K562 (cell line): ENCODE results near the gene STK32C. TPM values are rescaled to one million over a fixed set of nuclear protein-coding genes. Genes with fewer than 3 reads are reported as not detected.

Experiments used
- ATAC-seq: fragments of 200-7000 bp; cut with Tn5 transposase; 3 replicates; pipeline ENCODE4 v1.9.1; 2020; ENCODE audit warnings: moderate library complexity
- BruUV-seq: library from RNA; stranded (reverse); fragments of 400-500 nt; replicated peaks from 2 replicates; lab custom pipeline; 2021; lab: Mats Ljungman, UMichigan
- CTCF ChIA-PET: fragments of 300-600 bp; formaldehyde crosslinking; extraction: SDS; loops from one replicate; lab custom pipeline; 2021; ENCODE audit warnings: low intra/inter-chr PET ratio; lab: Yijun Ruan, JAX
- POLR2A ChIA-PET: fragments of 300-600, 350-650 bp; sonication (Branson Sonifier 250); formaldehyde crosslinking; extraction: SDS; loops from one replicate; lab custom pipeline; 2021; ENCODE audit warnings: antibody characterized with exemption, inconsistent platforms; lab: Yijun Ruan, JAX
- DNase-seq, 4 experiments: peaks; one replicate each; pipeline versions ENCODE4 v3.0.0 to v3.0.0-alpha.2; 2011 to 2018; ENCODE audit warnings: low spot score in 3 of 4, mixed read lengths in 3 of 4; ENCODE audit errors: extremely low read depth in 1 of 4
- FAIRE-seq: peaks from 2 replicates; lab custom pipeline; 2011; peaks lifted over from hg19 to GRCh38; lab: Jason Lieb, UNC
- H2AFZ ChIP-seq: 2 replicates; pipeline ENCODE4 v1.6.0; 2011; ENCODE audit warnings: low read depth, low read length, control low read depth, inconsistent platforms
- H3K27ac ChIP-seq: fragments of 200-600 bp; 3 replicates; pipeline ENCODE4 v1.8.0; 2011; ENCODE audit warnings: low read depth, mild to moderate bottlenecking, control low read depth, inconsistent platforms, low read length, moderate library complexity, mixed read lengths; ENCODE audit errors: extremely low read depth
- H3K27me3 ChIP-seq, 2 experiments: fragments of 300-600 bp in 1 of 2; 2 replicates in 1 of 2; 3 replicates in 1 of 2; pipeline versions ENCODE4 v1.6.0 to v1.8.0; 2011; ENCODE audit warnings: inconsistent platforms in 2 of 2, low read length in 2 of 2, mild to moderate bottlenecking in 1 of 2, mixed read lengths in 1 of 2, moderate library complexity in 1 of 2; ENCODE audit not compliant: control insufficient read depth in 2 of 2, insufficient read depth in 2 of 2
- H3K36me3 ChIP-seq: fragments of 300-600 bp; 3 replicates; pipeline ENCODE4 v1.8.0; 2011; ENCODE audit warnings: mild to moderate bottlenecking, low read length, inconsistent platforms; ENCODE audit not compliant: control insufficient read depth, insufficient read depth
- H3K4me1 ChIP-seq, 2 experiments: fragments of 200-600 bp in 1 of 2; replicated peaks in 1 of 2; 2 replicates in 1 of 2; 3 replicates in 1 of 2; pipeline versions ENCODE4 v1.5.1 to v1.8.0; 2011; ENCODE audit warnings: inconsistent platforms in 2 of 2, low read length in 2 of 2, mild to moderate bottlenecking in 1 of 2, mixed read lengths in 1 of 2, moderate library complexity in 1 of 2; ENCODE audit not compliant: control insufficient read depth in 2 of 2, insufficient read depth in 2 of 2
- H3K4me2 ChIP-seq: 2 replicates; pipeline ENCODE4 v1.6.1; 2011; ENCODE audit warnings: low read length, control low read depth, inconsistent platforms, mixed read lengths; ENCODE audit not compliant: insufficient read depth
- H3K4me3 ChIP-seq: fragments of 200-600 bp; sonication (generic), shearing (Covaris generic); 2 replicates; pipeline ENCODE4 v1.5.1; 2016; ENCODE audit warnings: control low read depth, inconsistent platforms
- H3K79me2 ChIP-seq: fragments of 200-600 bp; 3 replicates; pipeline ENCODE4 v1.8.0; 2011; ENCODE audit warnings: low read length, inconsistent platforms; ENCODE audit not compliant: control insufficient read depth, insufficient read depth
- H3K9ac ChIP-seq, 2 experiments: 2 replicates each; pipeline versions ENCODE4 v1.6.0 to v1.6.1; 2011; ENCODE audit warnings: low read depth in 2 of 2, low read length in 2 of 2, control low read depth in 1 of 2, inconsistent platforms in 1 of 2, mild to moderate bottlenecking in 1 of 2, mixed read lengths in 1 of 2; ENCODE audit not compliant: insufficient read depth in 1 of 2
- H3K9me1 ChIP-seq: one replicate; pipeline ENCODE4 v1.6.0; 2011; ENCODE audit warnings: inconsistent platforms, mild to moderate bottlenecking, low read length, moderate library complexity; ENCODE audit not compliant: control insufficient read depth, insufficient read depth
- H3K9me3 ChIP-seq: replicated peaks from 2 replicates; pipeline ENCODE4 v1.5.1; 2011; ENCODE audit warnings: low read depth, low read length, inconsistent platforms; ENCODE audit not compliant: control insufficient read depth, insufficient read depth
- H4K20me1 ChIP-seq: replicated peaks from 2 replicates; pipeline ENCODE4 v1.6.1; 2011; ENCODE audit warnings: low read length, inconsistent platforms, mixed read lengths; ENCODE audit not compliant: control insufficient read depth, insufficient read depth
- BMI1 ChIP-seq: fragments of 150-350 bp; IDR thresholded peaks from 2 replicates; pipeline ENCODE4 v1.6.1; 2014; ENCODE audit warnings: low read length
- CBFA2T2 ChIP-seq: fragments of 450-650 bp; conservative IDR thresholded peaks from 2 replicates; pipeline ENCODE4 v1.6.1; 2017; ENCODE audit warnings: mild to moderate bottlenecking
- ETV1 ChIP-seq: fragments of 450-650 bp; conservative IDR thresholded peaks from 2 replicates; pipeline ENCODE4 v1.6.1; 2016; ENCODE audit warnings: missing genetic modification characterization, control low read depth, low read depth, missing compliant biosample characterization
- MTA1 ChIP-seq: fragments of 450-650 bp; IDR thresholded peaks from 2 replicates; pipeline ENCODE4 v1.6.1; 2017; ENCODE audit warnings: borderline replicate concordance
- MYNN ChIP-seq, 2 experiments: sonication (generic); formaldehyde crosslinking in 1 of 2; IDR thresholded peaks; 2 replicates each; pipeline versions ENCODE4 v1.5.0 to v1.6.1; 2016 to 2020; ENCODE audit warnings: antibody characterized with exemption in 1 of 2, missing genetic modification reagents in 1 of 2
- PTRF ChIP-seq: fragments of 450-650 bp; IDR thresholded peaks from 2 replicates; pipeline ENCODE4 v1.6.1; 2016; ENCODE audit warnings: mild to moderate bottlenecking, missing genetic modification characterization, missing compliant biosample characterization
- RBM15 ChIP-seq: fragments of 200-400 bp; formaldehyde crosslinking; IDR thresholded peaks from 2 replicates; pipeline ENCODE4 v1.6.1; 2018; ENCODE audit warnings: mild to moderate bottlenecking, low read length, moderate library complexity; ENCODE audit not compliant: insufficient read depth
- SREBF2 ChIP-seq: sonication (generic); formaldehyde crosslinking; IDR thresholded peaks from 2 replicates; pipeline ENCODE4 v1.4.0; 2020; ENCODE audit warnings: mild to moderate bottlenecking, missing genetic modification reagents
- ZBTB1 ChIP-seq: sonication (generic); formaldehyde crosslinking; IDR thresholded peaks from 2 replicates; pipeline ENCODE4 v1.8.1; 2023; ENCODE audit warnings: missing genetic modification reagents, low read depth, mild to moderate bottlenecking, borderline replicate concordance
- ZNF217 ChIP-seq: sonication (generic); formaldehyde crosslinking; IDR thresholded peaks from 2 replicates; pipeline ENCODE4 v1.8.0; 2022; ENCODE audit warnings: mild to moderate bottlenecking, missing genetic modification reagents
- ZNF280A ChIP-seq: fragments of 450-650 bp; IDR thresholded peaks from 2 replicates; pipeline ENCODE4 v1.6.1; 2018; ENCODE audit warnings: mild to moderate bottlenecking, low read depth; ENCODE audit not compliant: partially characterized antibody
- ZNF780A ChIP-seq: fragments of 250-450 bp; sonication (Bioruptor Pico); IDR thresholded peaks from 2 replicates; pipeline ENCODE4 v1.5.0; 2021; ENCODE audit warnings: mild to moderate bottlenecking
- WGBS: fragments of 100-300 bp; shearing (Covaris generic); methylation state at CpG from one replicate; pipeline ENCODE4 v1.1.6; 2016; ENCODE audit warnings: low coverage, mixed read lengths; ENCODE audit not compliant: insufficient coverage; ENCODE audit errors: missing lambda C conversion rate; 5-methylcytosine and 5-hydroxymethylcytosine counted together
- in situ Hi-C: fragments of 300-500 bp; cut with MboI; formaldehyde crosslinking; loops from 4 replicates; pipeline ENCODE4 v1.15.0; 2018; ENCODE audit warnings: inconsistent platforms, mixed read lengths
- intact Hi-C: fragments of 100-400 bp; cut with micrococcal nuclease; formaldehyde crosslinking; loops from 2 replicates; pipeline ENCODE4 v1.14.2; 2022
- polyA plus RNA-seq, 8 experiments: library from polyadenylated mRNA; depleted of rRNA in 4 of 8; stranded (reverse) in 5 of 8; unstranded in 3 of 8; fragments of >200 nt; fragmentation: Nextera tagmentation in 2 of 8; fragmentation: Illumina TruSeq in 1 of 8; extraction: Ambion mirVana in 2 of 8; extraction: Trizol in 1 of 8; gene quantifications; 2 replicates each; pipeline versions ENCODE4 v1.2.1 to v1.2.3, GENCODE V29; 2011 to 2014; ENCODE audit warnings: inconsistent platforms in 1 of 8, missing spikeins in 1 of 8
- total RNA-seq, 7 experiments: library from RNA; depleted of rRNA in 6 of 7; stranded (reverse); fragments of >200 nt in 6 of 7; fragmentation: Illumina TruSeq in 2 of 7; extraction: Trizol in 2 of 7; gene quantifications; 2 replicates each; pipeline versions ENCODE4 v1.2.1 to v1.2.3, GENCODE V29; 2011 to 2021; ENCODE audit warnings: low replicate concordance in 1 of 7
- TF ChIP-seq, protein P1 (sequence below): IDR thresholded peaks from 2 replicates; pipeline ENCODE4 v1.6.1; 2014; ENCODE audit warnings: antibody characterized with exemption
- TF ChIP-seq, protein P2 (sequence below): fragments of 150-350 bp; IDR thresholded peaks from 2 replicates; pipeline ENCODE4 v1.6.1; 2014; ENCODE audit warnings: low read depth, mild to moderate bottlenecking, low read length, borderline replicate concordance

The STK32C gene
- total and polyA plus RNA-seq, 9 of the 15 experiments (the other 6 are each of a cell fraction or from before 2014, with no cell fraction given): 1.5 to 20.9 (median 6.5) TPM

DNA sequence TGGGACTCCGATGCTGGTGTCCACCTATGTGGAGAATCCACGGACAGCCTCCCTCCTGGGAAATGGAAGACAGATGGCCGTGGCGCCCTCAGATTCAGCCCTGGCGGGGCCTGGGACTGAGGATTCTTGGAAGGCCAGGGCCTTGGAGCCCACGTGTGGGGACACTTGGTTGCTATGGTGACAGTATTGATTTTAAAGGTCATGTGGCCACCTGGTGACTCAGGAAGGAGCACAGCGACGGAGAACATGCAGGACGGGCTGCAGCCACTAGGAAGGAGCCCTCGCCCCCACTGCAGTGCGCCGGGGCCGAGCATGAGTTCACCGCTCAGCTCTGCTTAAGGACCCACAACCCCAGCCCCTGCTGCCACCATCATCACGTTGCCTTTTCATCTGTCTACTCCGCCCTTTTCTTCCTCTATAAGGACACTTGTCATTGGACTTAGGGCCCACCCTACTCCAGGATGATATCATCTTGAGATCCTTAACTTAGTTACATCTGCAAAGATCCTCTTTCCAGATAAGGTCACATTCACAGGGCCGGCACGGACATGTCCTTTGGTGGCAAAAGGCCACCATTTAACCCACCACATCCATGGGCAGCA is 3.7 kb upstream of the STK32C start (continued):
- TF ChIP-seq, protein P1, sequence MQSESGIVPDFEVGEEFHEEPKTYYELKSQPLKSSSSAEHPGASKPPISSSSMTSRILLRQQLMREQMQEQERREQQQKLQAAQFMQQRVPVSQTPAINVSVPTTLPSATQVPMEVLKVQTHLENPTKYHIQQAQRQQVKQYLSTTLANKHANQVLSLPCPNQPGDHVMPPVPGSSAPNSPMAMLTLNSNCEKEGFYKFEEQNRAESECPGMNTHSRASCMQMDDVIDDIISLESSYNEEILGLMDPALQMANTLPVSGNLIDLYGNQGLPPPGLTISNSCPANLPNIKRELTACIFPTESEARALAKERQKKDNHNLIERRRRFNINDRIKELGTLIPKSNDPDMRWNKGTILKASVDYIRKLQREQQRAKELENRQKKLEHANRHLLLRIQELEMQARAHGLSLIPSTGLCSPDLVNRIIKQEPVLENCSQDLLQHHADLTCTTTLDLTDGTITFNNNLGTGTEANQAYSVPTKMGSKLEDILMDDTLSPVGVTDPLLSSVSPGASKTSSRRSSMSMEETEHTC: peak; percentile 54; the same call in 1 of the 2 replicates
- TF ChIP-seq MTA1: 0 out of 2 replicates have a peak, but pooled peaks have one; percentile 36
- peak; percentile 89 for TF ChIP-seq BMI1
- no peak for TF ChIP-seq ZNF780A (CRISPR knock-in tag)
- TF ChIP-seq CBFA2T2: peak; percentile 49

DNA sequence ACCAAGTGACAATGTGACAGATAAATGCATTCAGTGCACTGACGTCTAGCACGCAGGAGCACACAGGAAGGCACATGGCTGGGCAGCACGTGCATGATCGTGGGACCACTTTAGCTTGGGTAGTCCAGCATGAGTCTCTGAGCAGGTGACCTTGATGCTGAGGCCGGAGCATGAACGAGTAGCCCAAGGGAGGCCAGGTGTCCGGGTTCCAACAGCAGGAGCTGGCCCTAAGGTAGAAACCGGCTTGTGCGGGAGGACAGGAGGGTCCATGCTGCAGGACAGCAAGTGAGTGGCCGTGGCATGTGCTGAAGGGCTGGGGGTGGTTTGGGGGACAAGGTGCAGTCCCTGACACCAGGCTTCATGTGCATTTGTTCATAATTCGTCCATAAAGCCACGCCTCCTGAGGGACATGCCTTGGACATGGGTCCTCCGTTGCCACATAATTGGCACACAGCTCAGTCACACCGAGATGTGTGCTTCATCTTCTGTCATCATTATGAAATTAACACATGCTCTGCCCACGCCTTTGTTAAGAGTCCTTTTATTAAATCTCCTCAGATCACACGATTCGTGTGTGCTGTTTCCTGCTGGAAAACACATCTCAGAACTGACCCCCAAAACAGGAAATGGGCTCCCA is 3.1 kb upstream of the STK32C start:
- H3K79me2 ChIP-seq: no peaks in the 10 kb centered on the region
- no peak overlapping the region for H3K9ac ChIP-seq
- CTCF ChIA-PET: no interaction called here
- H3K36me3 ChIP-seq: no peaks in the 10 kb centered on the region
- no peak for ATAC-seq
- peak overlapping the region; percentile 72 for H2AFZ ChIP-seq
- H4K20me1 ChIP-seq: no peaks in the 10 kb centered on the region
- FAIRE-seq: no peak
- no TSS peak for BruUV-seq
- peaks cover 10 to 39% of the 10 kb centered on the region in 2 experiments for H3K4me1 ChIP-seq
- 63% methylated on average over 10 of the region's 17 CpGs for WGBS
- H3K27me3 ChIP-seq: peaks cover 8 to 15% of the 10 kb centered on the region in 2 experiments; a peak in 4 of 5 replicates
- H3K4me3 ChIP-seq: no peak overlapping the region
- intact Hi-C loops (no loop called here), in situ Hi-C loops (no loop called here)
- H3K9me1 ChIP-seq: no peaks in the 10 kb centered on the region
- no peak overlapping the region for H3K27ac ChIP-seq
- no peaks in the 10 kb centered on the region; the same call in 1 of the 2 replicates for H3K9me3 ChIP-seq
- DNase-seq: no peak
- POLR2A ChIA-PET: no interaction called here
- peak overlapping the region; percentile 51 for H3K4me2 ChIP-seq
- TF ChIP-seq MYNN (IDR thresholded peaks at IDR 0.05) (no peak), MYNN (CRISPR knock-in tag; IDR thresholded peaks at IDR 0.05) (no peak), ZBTB1 (no peak), SREBF2 (CRISPR knock-in tag) (no peak), ETV1 (no peak), PTRF (tag) (no peak), RBM15 (no peak), ZNF280A (no peak), ZNF217 (CRISPR knock-in tag) (no peak)
- TF ChIP-seq, protein P2, sequence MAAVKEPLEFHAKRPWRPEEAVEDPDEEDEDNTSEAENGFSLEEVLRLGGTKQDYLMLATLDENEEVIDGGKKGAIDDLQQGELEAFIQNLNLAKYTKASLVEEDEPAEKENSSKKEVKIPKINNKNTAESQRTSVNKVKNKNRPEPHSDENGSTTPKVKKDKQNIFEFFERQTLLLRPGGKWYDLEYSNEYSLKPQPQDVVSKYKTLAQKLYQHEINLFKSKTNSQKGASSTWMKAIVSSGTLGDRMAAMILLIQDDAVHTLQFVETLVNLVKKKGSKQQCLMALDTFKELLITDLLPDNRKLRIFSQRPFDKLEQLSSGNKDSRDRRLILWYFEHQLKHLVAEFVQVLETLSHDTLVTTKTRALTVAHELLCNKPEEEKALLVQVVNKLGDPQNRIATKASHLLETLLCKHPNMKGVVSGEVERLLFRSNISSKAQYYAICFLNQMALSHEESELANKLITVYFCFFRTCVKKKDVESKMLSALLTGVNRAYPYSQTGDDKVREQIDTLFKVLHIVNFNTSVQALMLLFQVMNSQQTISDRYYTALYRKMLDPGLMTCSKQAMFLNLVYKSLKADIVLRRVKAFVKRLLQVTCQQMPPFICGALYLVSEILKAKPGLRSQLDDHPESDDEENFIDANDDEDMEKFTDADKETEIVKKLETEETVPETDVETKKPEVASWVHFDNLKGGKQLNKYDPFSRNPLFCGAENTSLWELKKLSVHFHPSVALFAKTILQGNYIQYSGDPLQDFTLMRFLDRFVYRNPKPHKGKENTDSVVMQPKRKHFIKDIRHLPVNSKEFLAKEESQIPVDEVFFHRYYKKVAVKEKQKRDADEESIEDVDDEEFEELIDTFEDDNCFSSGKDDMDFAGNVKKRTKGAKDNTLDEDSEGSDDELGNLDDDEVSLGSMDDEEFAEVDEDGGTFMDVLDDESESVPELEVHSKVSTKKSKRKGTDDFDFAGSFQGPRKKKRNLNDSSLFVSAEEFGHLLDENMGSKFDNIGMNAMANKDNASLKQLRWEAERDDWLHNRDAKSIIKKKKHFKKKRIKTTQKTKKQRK: no peak
